H1 (cell line): ENCODE data around the gene OSR1. TPM values are rescaled to one million over a fixed set of nuclear protein-coding genes. Genes with fewer than 3 reads are reported as not detected.
A peak's percentile ranks its signal among the peaks of the same experiment; 100 is the strongest.

Experiments
- CTCF ChIA-PET: fragments of 300-600 bp; sonication (Branson Sonifier 250); formaldehyde crosslinking; loops from one replicate; lab custom pipeline; 2021; ENCODE audit not compliant: partially characterized antibody; lab: Charles Lee
- POLR2A ChIA-PET: fragments of 300-600 bp; sonication (Branson Sonifier 250); formaldehyde crosslinking; loops from one replicate; lab custom pipeline; 2021; ENCODE audit warnings: inconsistent platforms; ENCODE audit not compliant: partially characterized antibody; lab: Charles Lee
- DNase-seq, 2 experiments: peaks; one replicate each; pipeline versions ENCODE4 v3.0.0 to v3.0.0-alpha.2; 2010 to 2022; ENCODE audit warnings: low spot score in 2 of 2, low read depth in 1 of 2, mixed read lengths in 1 of 2
- FAIRE-seq: peaks from 2 replicates; lab custom pipeline; 2011; peaks lifted over from hg19 to GRCh38; lab: Jason Lieb, UNC
- H2AFZ ChIP-seq: 2 replicates; pipeline ENCODE4 v1.8.1; 2012; ENCODE audit warnings: low read length, inconsistent platforms
- H2AK5ac ChIP-seq: 2 replicates; pipeline ENCODE4 v1.6.1; 2013; ENCODE audit warnings: low read depth, low read length
- H2BK120ac ChIP-seq: replicated peaks from 2 replicates; pipeline ENCODE3; 2013; ENCODE audit warnings: low read depth, low read length, inconsistent platforms
- H2BK12ac ChIP-seq: 2 replicates; pipeline ENCODE4 v1.6.1; 2013; ENCODE audit warnings: low read depth, low read length
- H2BK15ac ChIP-seq: 2 replicates; pipeline ENCODE4 v1.6.1; 2013; ENCODE audit warnings: low read length
- H2BK20ac ChIP-seq: 2 replicates; pipeline ENCODE4 v1.6.1; 2013; ENCODE audit warnings: low read length
- H2BK5ac ChIP-seq: 2 replicates; pipeline ENCODE4 v1.6.1; 2013; ENCODE audit warnings: low read depth, low read length
- H3K14ac ChIP-seq: 2 replicates; pipeline ENCODE4 v1.6.1; 2013; ENCODE audit warnings: inconsistent platforms; ENCODE audit not compliant: insufficient read length
- H3K18ac ChIP-seq: 2 replicates; pipeline ENCODE4 v1.6.1; 2013; ENCODE audit warnings: low read length; ENCODE audit errors: extremely low read depth
- H3K23ac ChIP-seq: 2 replicates; pipeline ENCODE4 v1.6.1; 2013; ENCODE audit warnings: inconsistent platforms; ENCODE audit not compliant: insufficient read length
- H3K23me2 ChIP-seq: 2 replicates; pipeline ENCODE4 v1.6.1; 2013; ENCODE audit warnings: low read depth, low read length
- H3K27ac ChIP-seq: 2 replicates; pipeline ENCODE4 v1.6.1; 2011; ENCODE audit warnings: low read depth, low read length, inconsistent platforms
- H3K27me3 ChIP-seq, 4 experiments: replicated peaks in 1 of 4; 1 replicate in 1 of 4; 2 replicates in 3 of 4; pipeline versions ENCODE4 v1.6.1 to v1.8.1; 2011 to 2013; ENCODE audit warnings: low read length in 3 of 4, mild to moderate bottlenecking in 3 of 4, inconsistent platforms in 2 of 4, mixed read lengths in 2 of 4, moderate library complexity in 1 of 4; ENCODE audit not compliant: control insufficient read depth in 3 of 4, insufficient read depth in 3 of 4; ENCODE audit errors: extremely low read depth in 1 of 4
- H3K36me3 ChIP-seq, 4 experiments: 2 replicates each; pipeline versions ENCODE4 v1.6.1 to v1.8.1; 2011 to 2013; ENCODE audit warnings: mild to moderate bottlenecking in 4 of 4, low read length in 3 of 4, moderate library complexity in 2 of 4, control low read depth in 1 of 4, inconsistent platforms in 1 of 4; ENCODE audit not compliant: insufficient read depth in 4 of 4, control insufficient read depth in 2 of 4
- H3K4ac ChIP-seq: replicated peaks from 2 replicates; pipeline ENCODE3; 2013; ENCODE audit warnings: low read length, low read depth, mixed read lengths, inconsistent platforms; ENCODE audit not compliant: insufficient read length
- H3K4me1 ChIP-seq, 4 experiments: replicated peaks in 1 of 4; 1 replicate in 1 of 4; 2 replicates in 3 of 4; pipeline versions ENCODE4 v1.6.1 to v1.8.1; 2011 to 2013; ENCODE audit warnings: low read length in 3 of 4, inconsistent platforms in 2 of 4, mixed read lengths in 1 of 4; ENCODE audit not compliant: insufficient read depth in 4 of 4, control insufficient read depth in 3 of 4
- H3K4me2 ChIP-seq, 2 experiments: 2 replicates each; pipeline versions ENCODE4 v1.6.1 to v1.8.1; 2011 to 2013; ENCODE audit warnings: low read depth in 2 of 2, low read length in 2 of 2, control low read depth in 1 of 2, inconsistent platforms in 1 of 2, mild to moderate bottlenecking in 1 of 2; ENCODE audit not compliant: insufficient read depth in 1 of 2
- H3K4me3 ChIP-seq, 4 experiments: fragments of 200-600, 300-600 bp in 1 of 4; sonication (generic), shearing (Covaris generic), sonication (Bioruptor Twin) in 1 of 4; 2 replicates each; pipeline versions ENCODE4 v1.5.1 to v1.8.1; 2011 to 2016; ENCODE audit warnings: low read length in 4 of 4, low read depth in 3 of 4, control low read depth in 2 of 4, inconsistent platforms in 2 of 4, mild to moderate bottlenecking in 2 of 4, mixed read lengths in 1 of 4, moderate library complexity in 1 of 4; ENCODE audit not compliant: insufficient read depth in 2 of 4; ENCODE audit errors: extremely low read depth in 1 of 4
- H3K56ac ChIP-seq: replicated peaks from 2 replicates; pipeline ENCODE3; 2013; ENCODE audit warnings: low read depth, mild to moderate bottlenecking, mixed read lengths, low read length, inconsistent platforms; ENCODE audit not compliant: insufficient read length
- H3K79me1 ChIP-seq: 2 replicates; pipeline ENCODE4 v1.6.1; 2013; ENCODE audit warnings: low read depth, low read length, control low read depth
- H3K79me2 ChIP-seq, 2 experiments: 2 replicates each; pipeline versions ENCODE4 v1.6.1 to v1.8.1; 2012 to 2013; ENCODE audit warnings: low read length in 2 of 2, mild to moderate bottlenecking in 2 of 2, inconsistent platforms in 1 of 2; ENCODE audit not compliant: insufficient read depth in 2 of 2, control insufficient read depth in 1 of 2
- H3K9ac ChIP-seq, 4 experiments: replicated peaks in 1 of 4; 1 replicate in 1 of 4; 2 replicates in 3 of 4; pipeline versions ENCODE4 v1.6.1 to v1.8.1; 2011 to 2013; ENCODE audit warnings: low read depth in 3 of 4, low read length in 3 of 4, control low read depth in 2 of 4, mild to moderate bottlenecking in 2 of 4, moderate library complexity in 2 of 4, inconsistent platforms in 1 of 4; ENCODE audit errors: extremely low read depth in 1 of 4
- H3K9me3 ChIP-seq, 2 experiments: 2 replicates each; pipeline versions ENCODE4 v1.6.1 to v1.8.1; 2012 to 2013; ENCODE audit warnings: mild to moderate bottlenecking in 2 of 2, moderate library complexity in 2 of 2, control low read depth in 1 of 2, inconsistent platforms in 1 of 2, low read depth in 1 of 2, low read length in 1 of 2, mixed read lengths in 1 of 2; ENCODE audit not compliant: insufficient read depth in 2 of 2
- H4K20me1 ChIP-seq, 2 experiments: replicated peaks in 1 of 2; 2 replicates each; pipeline versions ENCODE3 to v1.8.1; 2011 to 2013; ENCODE audit warnings: inconsistent platforms in 2 of 2, low read length in 2 of 2, mild to moderate bottlenecking in 1 of 2; ENCODE audit not compliant: insufficient read depth in 2 of 2, control insufficient read depth in 1 of 2
- H4K5ac ChIP-seq: 2 replicates; pipeline ENCODE4 v1.6.1; 2013; ENCODE audit warnings: low read length, low read depth, mixed read lengths, inconsistent platforms; ENCODE audit not compliant: insufficient read length
- H4K8ac ChIP-seq: 2 replicates; pipeline ENCODE4 v1.8.0; 2013; ENCODE audit warnings: mild to moderate bottlenecking, moderate library complexity, low read length, inconsistent platforms; ENCODE audit not compliant: insufficient read depth; ENCODE audit errors: extremely low read depth
- H4K91ac ChIP-seq: replicated peaks from 2 replicates; pipeline ENCODE3; 2013; ENCODE audit warnings: low read length, mixed read lengths, inconsistent platforms; ENCODE audit not compliant: insufficient read length
- CEBPB ChIP-seq: IDR thresholded peaks from 2 replicates; pipeline ENCODE4 v1.6.1; 2012; ENCODE audit warnings: low read depth, low read length
- EGR1 ChIP-seq: IDR thresholded peaks from 2 replicates; pipeline ENCODE4 v1.6.1; 2011; ENCODE audit warnings: low read depth, low read length, borderline replicate concordance
- JUN ChIP-seq: IDR thresholded peaks from 2 replicates; pipeline ENCODE4 v1.6.1; 2011; ENCODE audit warnings: low read depth, mild to moderate bottlenecking, improper control_type of control experiment, low read length
- KDM4A ChIP-seq: IDR thresholded peaks from one replicate; pipeline ENCODE4 v1.7.1; 2012; ENCODE audit warnings: low read depth, mild to moderate bottlenecking, moderate library complexity, low read length, inconsistent platforms; ENCODE audit not compliant: severe bottlenecking
- SUZ12 ChIP-seq: fragments of 200-600 bp; sonication (generic); IDR thresholded peaks from 2 replicates; pipeline ENCODE4 v1.6.1; 2012; ENCODE audit warnings: mild to moderate bottlenecking, inconsistent platforms, low read length, moderate library complexity, mixed read lengths
- TCF12 ChIP-seq: IDR thresholded peaks from 2 replicates; pipeline ENCODE4 v1.6.1; 2011; ENCODE audit warnings: low read depth, mild to moderate bottlenecking, low read length
- WGBS, 2 experiments: shearing (Covaris generic) in 1 of 2; methylation state at CpG; one replicate each; pipeline versions ENCODE4 v1.1.6 to v1.1.7; 2013 to 2015; ENCODE audit warnings: low lambda C conversion rate in 2 of 2, mixed read lengths in 2 of 2, inconsistent platforms in 1 of 2, low coverage in 1 of 2, missing lambda C conversion rate in 1 of 2; ENCODE audit not compliant: insufficient replicate concordance in 2 of 2, insufficient coverage in 1 of 2, insufficient read length in 1 of 2; ENCODE audit errors: extremely low coverage in 1 of 2, missing lambda C conversion rate in 1 of 2; 5-methylcytosine and 5-hydroxymethylcytosine counted together
- polyA plus RNA-seq, 7 experiments: library from polyadenylated mRNA; depleted of rRNA in 3 of 7; stranded (reverse) in 5 of 7; unstranded in 2 of 7; fragments of >200 nt in 5 of 7; fragments of 200-250 nt in 2 of 7; gene quantifications; 1 replicate in 5 of 7; 2 replicates in 1 of 7; 4 replicates in 1 of 7; pipeline versions ENCODE4 v1.2.1 to v1.2.3, GENCODE V29; 2011 to 2013; ENCODE audit warnings: missing spikeins in 2 of 7, mixed read lengths in 2 of 7
- total RNA-seq: library from RNA; stranded (reverse); fragmentation: NEBNext Ultra II Directional; extraction: Animal tissue kit (Norgen Biotek cat#: 25700); gene quantifications from 2 replicates; pipeline ENCODE4 v1.2.1, GENCODE V29; 2021

OSR1 gene
- total and polyA plus RNA-seq, 2 of the 8 experiments (the other 6 are each of a cell fraction or from before 2014, with no cell fraction given): 0.05 to 0.22 TPM

DNA sequence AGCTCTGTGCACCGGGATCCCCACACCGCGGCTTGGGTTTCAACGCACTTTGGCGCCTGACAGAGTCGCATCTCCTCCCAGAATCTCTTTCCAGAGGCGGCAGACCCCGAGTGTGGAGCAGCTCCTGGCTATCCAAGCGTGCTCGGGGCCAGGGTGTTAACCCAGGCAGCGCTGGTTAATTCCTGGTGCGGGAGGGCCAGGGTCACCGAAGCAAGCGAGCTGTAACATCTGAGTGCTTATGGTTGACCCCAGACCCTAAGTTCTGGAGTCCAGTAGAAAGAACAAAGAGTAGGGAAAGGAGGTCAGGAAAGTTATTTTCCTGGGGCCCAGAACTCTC is 566 bp upstream of the OSR1 start:
- Histone ChIP-seq H3K27me3 (peaks cover 93 to 99% (median 97%) of the 10 kb centered on the region in 4 experiments), H2BK15ac (no peak overlapping the region), H4K20me1 (peaks cover 17 to 49% of the 10 kb centered on the region in 2 experiments), H2AK5ac (no peak overlapping the region), H2BK12ac (peak overlapping the region; percentile 60; the same call in 1 of the 2 replicates), H3K4ac (no peak overlapping the region), H2BK120ac (no peak overlapping the region), H3K23ac (no peak overlapping the region), H3K9ac (no peak overlapping the region), H3K56ac (no peak overlapping the region), H3K4me3 (peak overlapping the region; percentile 39 to 64 (median 58)), H4K5ac (no peak overlapping the region), H3K79me1 (no peaks in the 10 kb centered on the region), H3K18ac (peak overlapping the region; percentile 51; the same call in 1 of the 2 replicates), H3K4me1 (peaks cover 9 to 48% (median 20%) of the 10 kb centered on the region in 4 experiments; a peak in 6 of 7 replicates), H3K27ac (no peak overlapping the region), H2BK20ac (no peak overlapping the region), H3K23me2 (peaks cover 7% of the 10 kb centered on the region; the same call in 1 of the 2 replicates), H3K79me2 (no peaks in the 10 kb centered on the region), H2AFZ (0 out of 2 replicates have a peak overlapping the region, but pooled peaks have one; percentile 72), H3K36me3 (0 out of 8 replicates have a peak, but pooled peaks cover 0 to 6% (median 0%) of the 10 kb centered on the region in 4 experiments), H2BK5ac (no peak overlapping the region), H4K91ac (peak overlapping the region; percentile 22), H3K14ac (no peak overlapping the region), H4K8ac (no peak overlapping the region; the same call in 1 of the 2 replicates), H3K9me3 (no peaks in the 10 kb centered on the region), H3K4me2 (peak overlapping the region; percentile 90 to 99)
- ChIA-PET CTCF (interaction anchor here (0.8 to 5.4 kb wide), 12 partner anchors 8 to 616 kb away, joined by 3 to 104 read pairs (median 4); no protein-coding TSS in a partner anchor), POLR2A (interaction anchor here (2.2 kb wide), 1 partner anchor 10 kb away, joined by 6 read pairs; no protein-coding TSS in a partner anchor)
- FAIRE-seq (no peak), DNase-seq (no peak)
- WGBS, 2 experiments: 7% methylated on average over 13 of the region's 14 CpGs; no CpG with 5 or more reads in 1 of the 2 experiments
- no peak for TF ChIP-seq CEBPB
- no peak for TF ChIP-seq TCF12
- TF ChIP-seq KDM4A: no peak
- TF ChIP-seq JUN: no peak
- TF ChIP-seq SUZ12: peak; percentile 10
- no peak for TF ChIP-seq EGR1
